ENCODE data around the gene BMI1.
A peak's percentile ranks its signal among the peaks of the same experiment; 100 is the strongest.

GRCh38 chr10:22316286-22317075, 4.4 kb upstream of the BMI1 start, which contains the start of gene COMMD3:
- TF ChIP-seq CTCF (IDR thresholded peaks at IDR 0.05) = peak in 1 of 6 experiments; percentile 3
- peak in 1 of 2 donors; percentile 89 for TF ChIP-seq POLR2A (IDR thresholded peaks at IDR 0.05)
